ENCODE results near the gene RSBN1L. TPM values are rescaled to one million over a fixed set of nuclear protein-coding genes. Genes with fewer than 3 reads are reported as not detected.

Gene RSBN1L
- total and polyA plus RNA-seq, 2 of the 8 experiments (the other 6 are each of a cell fraction or from before 2014, with no cell fraction given) = 4.1 to 22.1 TPM

DNA sequence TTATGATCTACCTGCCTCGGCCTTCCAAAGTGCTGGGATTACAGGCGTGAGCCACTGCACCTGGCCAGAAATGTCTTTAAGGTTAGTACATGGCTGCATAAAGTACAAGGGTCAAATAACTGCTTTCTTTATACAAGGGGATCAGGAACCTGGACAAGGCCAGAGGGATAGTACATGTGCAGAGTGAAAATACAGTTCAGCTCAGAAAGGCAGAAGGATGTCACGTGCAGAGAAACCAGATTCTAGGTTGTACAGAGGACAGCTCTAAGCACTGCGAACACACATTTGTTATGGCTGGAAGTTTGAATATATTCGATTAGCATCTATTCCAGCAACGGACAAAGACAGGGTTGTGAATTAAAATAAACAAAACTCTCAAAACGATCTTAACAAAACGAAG, 6.0 kb upstream of the RSBN1L start:
- Histone ChIP-seq H3K14ac (ENCODE audit: insufficient read length) (no peak overlapping the region), H2BK5ac (ENCODE audit: low read depth, low read length) (no peak overlapping the region), H3K56ac (replicated peaks; ENCODE audit: insufficient read length, low read depth, low read length) (no peak overlapping the region), H3K18ac (ENCODE audit: extremely low read depth, low read length) (no peak overlapping the region), H2BK20ac (ENCODE audit: low read length) (no peak overlapping the region), H3K9me3 (ENCODE audit: insufficient read depth in 2 of 2, low read depth in 1 of 2, low read length in 1 of 2) (no peaks in the 10 kb centered on the region), H4K5ac (ENCODE audit: insufficient read length, low read depth, low read length) (no peak overlapping the region), H3K36me3 (ENCODE audit: control insufficient read depth in 2 of 4, insufficient read depth in 4 of 4, low read length in 3 of 4) (peaks cover 0 to 7% (median 0%) of the 10 kb centered on the region in 4 experiments; a peak in 1 of 8 replicates), H3K23me2 (ENCODE audit: low read depth, low read length) (peaks cover 2% of the 10 kb centered on the region; the same call in 1 of the 2 replicates), H4K8ac (ENCODE audit: extremely low read depth, insufficient read depth, low read length) (no peak overlapping the region), H3K27me3 (replicated peaks in 1 of 4; ENCODE audit: control insufficient read depth in 3 of 4, extremely low read depth in 1 of 4, insufficient read depth in 3 of 4, low read length in 3 of 4) (no peaks in the 10 kb centered on the region), H3K27ac (ENCODE audit: low read depth, low read length) (no peak overlapping the region), H2BK120ac (replicated peaks; ENCODE audit: low read depth, low read length) (no peak overlapping the region), H3K23ac (ENCODE audit: insufficient read length) (no peak overlapping the region), H3K4me3 (ENCODE audit: extremely low read depth in 1 of 4, insufficient read depth in 2 of 4, low read depth in 3 of 4, low read length in 4 of 4) (no peak overlapping the region), H4K91ac (replicated peaks; ENCODE audit: insufficient read length, low read length) (no peak overlapping the region), H2AK5ac (ENCODE audit: low read depth, low read length) (no peak overlapping the region), H3K4ac (replicated peaks; ENCODE audit: insufficient read length, low read depth, low read length) (no peak overlapping the region), H3K79me1 (ENCODE audit: low read depth, low read length) (peaks cover 10% of the 10 kb centered on the region; the same call in 1 of the 2 replicates), H2BK12ac (ENCODE audit: low read depth, low read length) (no peak overlapping the region), H3K4me2 (ENCODE audit: insufficient read depth in 1 of 2, low read depth in 2 of 2, low read length in 2 of 2) (no peak overlapping the region), H4K20me1 (replicated peaks in 1 of 2; ENCODE audit: control insufficient read depth in 1 of 2, insufficient read depth in 2 of 2, low read length in 2 of 2) (peaks cover 0 to 11% of the 10 kb centered on the region in 2 experiments), H3K79me2 (ENCODE audit: control insufficient read depth in 1 of 2, insufficient read depth in 2 of 2, low read length in 2 of 2) (peaks cover 3 to 72% of the 10 kb centered on the region in 2 experiments; a peak in 3 of 4 replicates), H2AFZ (ENCODE audit: low read length) (no peak overlapping the region), H2BK15ac (ENCODE audit: low read length) (no peak overlapping the region), H3K4me1 (replicated peaks in 1 of 4; ENCODE audit: control insufficient read depth in 3 of 4, insufficient read depth in 4 of 4, low read length in 3 of 4) (peaks cover 0 to 3% (median under 1%) of the 10 kb centered on the region in 4 experiments; a peak in 3 of 7 replicates), H3K9ac (replicated peaks in 1 of 4; ENCODE audit: extremely low read depth in 1 of 4, low read depth in 3 of 4, low read length in 3 of 4) (no peak overlapping the region)
- FAIRE-seq (no peak), DNase-seq (ENCODE audit: low read depth in 1 of 2, low spot score in 2 of 2) (no peak)
- ChIA-PET POLR2A (ENCODE audit: partially characterized antibody) (no interaction called here), CTCF (ENCODE audit: partially characterized antibody) (interaction anchor here (1.0 to 1.3 kb wide), 2 partner anchors 12 to 39 kb away, joined by 3 to 4 read pairs; no protein-coding TSS in a partner anchor)
- WGBS, 2 experiments (ENCODE audit: extremely low coverage in 1 of 2, insufficient coverage in 1 of 2, insufficient read length in 1 of 2, insufficient replicate concordance in 2 of 2, low coverage in 1 of 2, low lambda C conversion rate in 2 of 2, missing lambda C conversion rate in 1 of 2) = 86% methylated on average over 8 of the region's 8 CpGs; no CpG with 5 or more reads in 1 of the 2 experiments
- TF ChIP-seq PHF8 (conservative IDR thresholded peaks at IDR 0.05; ENCODE audit: low read depth, low read length) = no peak

Data from H1 (cell line).